Measurements from ENCODE around the gene TSNAXIP1. TPM values are rescaled to one million over a fixed set of nuclear protein-coding genes. Genes with fewer than 3 reads are reported as not detected.

Gene TSNAXIP1
- total and polyA plus RNA-seq, 9 of the 15 experiments (the other 6 are each of a cell fraction or from before 2014, with no cell fraction given), result 0.03 to 0.24 (median 0.11) TPM; not detected in 4

DNA sequence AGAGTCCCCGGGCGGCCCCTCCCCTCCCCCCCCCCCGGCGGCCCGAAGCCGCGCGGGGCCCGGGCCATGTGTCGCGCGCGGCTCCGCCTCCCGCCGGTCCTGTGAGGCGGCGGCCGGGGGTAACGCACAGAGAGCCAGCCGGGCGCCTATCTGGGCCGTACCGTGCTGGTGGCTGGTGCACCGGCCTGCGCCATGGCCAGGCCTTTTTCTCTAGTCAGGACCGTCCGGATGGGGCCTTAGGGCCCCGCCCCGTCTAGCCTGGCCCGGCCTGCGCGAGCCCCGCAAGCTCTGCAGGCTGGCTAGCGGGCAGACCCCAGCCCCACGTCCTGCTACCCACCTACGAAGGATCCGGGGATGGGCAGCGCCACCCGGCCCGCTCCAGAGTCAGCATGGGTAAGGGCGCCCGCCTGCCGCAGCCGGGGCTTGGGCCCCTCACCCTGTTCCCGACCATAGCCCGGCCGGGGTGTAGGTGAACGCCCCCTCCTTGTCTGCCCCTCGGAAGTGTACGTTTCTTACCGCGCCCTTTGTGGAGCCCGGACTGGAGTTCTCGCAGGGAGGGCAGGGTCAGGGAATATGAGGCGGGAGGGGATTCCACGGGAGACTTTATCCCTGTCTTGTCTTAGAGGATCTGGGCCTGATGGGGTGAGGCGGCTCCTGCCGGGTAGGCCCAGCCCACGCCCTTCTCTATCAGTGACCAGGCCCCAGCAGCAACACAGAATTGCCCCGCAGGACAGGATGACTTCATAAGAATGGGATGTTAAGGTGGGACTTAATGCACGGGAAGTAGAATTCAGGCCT is 40.6 kb downstream of the TSNAXIP1 start, which contains the start of gene CENPT (continued):
- TF ChIP-seq SPI1 (IDR thresholded peaks at IDR 0.05; ENCODE audit: borderline replicate concordance, low read depth, low read length), result no peak
- no peak for TF ChIP-seq CREBBP (IDR thresholded peaks at IDR 0.05; ENCODE audit: low read depth, low read length)
- TF ChIP-seq SMAD1 (IDR thresholded peaks at IDR 0.05; ENCODE audit: low read depth, low read length, partially characterized antibody), result no peak
- no peak for TF ChIP-seq CHAMP1 (IDR thresholded peaks at IDR 0.05)
- TF ChIP-seq SP1 (CRISPR knock-in tag; IDR thresholded peaks at IDR 0.05), result peak; percentile 33
- TF ChIP-seq ZFPM2 (CRISPR knock-in tag; IDR thresholded peaks at IDR 0.05), result no peak
- TF ChIP-seq ATF1 (CRISPR knock-in tag; IDR thresholded peaks at IDR 0.05), result no peak
- no peak for TF ChIP-seq ATF1 (tag; IDR thresholded peaks at IDR 0.05)
- no peak for TF ChIP-seq PYGO2 (tag; IDR thresholded peaks at IDR 0.05)
- no peak for TF ChIP-seq RBM17 (IDR thresholded peaks at IDR 0.05; ENCODE audit: borderline replicate concordance, low read depth, low read length)
- TF ChIP-seq ZZZ3 (IDR thresholded peaks at IDR 0.05), result 0 out of 2 replicates have a peak, but pooled peaks have one; percentile 57
- TF ChIP-seq KLF13 (tag; IDR thresholded peaks at IDR 0.05; ENCODE audit: borderline replicate concordance, low read depth), result peak; percentile 70; the same call in 1 of the 2 replicates
- TF ChIP-seq, protein P1, sequence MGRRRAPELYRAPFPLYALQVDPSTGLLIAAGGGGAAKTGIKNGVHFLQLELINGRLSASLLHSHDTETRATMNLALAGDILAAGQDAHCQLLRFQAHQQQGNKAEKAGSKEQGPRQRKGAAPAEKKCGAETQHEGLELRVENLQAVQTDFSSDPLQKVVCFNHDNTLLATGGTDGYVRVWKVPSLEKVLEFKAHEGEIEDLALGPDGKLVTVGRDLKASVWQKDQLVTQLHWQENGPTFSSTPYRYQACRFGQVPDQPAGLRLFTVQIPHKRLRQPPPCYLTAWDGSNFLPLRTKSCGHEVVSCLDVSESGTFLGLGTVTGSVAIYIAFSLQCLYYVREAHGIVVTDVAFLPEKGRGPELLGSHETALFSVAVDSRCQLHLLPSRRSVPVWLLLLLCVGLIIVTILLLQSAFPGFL (CRISPR knock-in tag; IDR thresholded peaks at IDR 0.05), result 0 out of 2 replicates have a peak, but pooled peaks have one; percentile 13
- no peak for TF ChIP-seq RAD51 (IDR thresholded peaks at IDR 0.05; ENCODE audit: borderline replicate concordance, low read depth)
- TF ChIP-seq GABPB1 (CRISPR knock-in tag; IDR thresholded peaks at IDR 0.05), result no peak; the same call in 1 of the 2 replicates
- TF ChIP-seq SRSF7 (optimal IDR thresholded peaks at IDR 0.05; ENCODE audit: low read depth, low read length), result no peak
- TF ChIP-seq ARID1B (IDR thresholded peaks at IDR 0.05), result peak; percentile 50
- TF ChIP-seq POLR2A (conservative IDR thresholded peaks at IDR 0.05), result peak; percentile 32
- no peak for TF ChIP-seq MCM5 (IDR thresholded peaks at IDR 0.05; ENCODE audit: low read depth)
- peak; percentile 35 for TF ChIP-seq TCF3 (CRISPR knock-in tag; IDR thresholded peaks at IDR 0.05)
- TF ChIP-seq MTA3 (IDR thresholded peaks at IDR 0.05; ENCODE audit: borderline replicate concordance), result no peak; the same call in none of the 2 replicates

Measured in K562 (cell line).